Measurements from ENCODE around the gene OLIG1. TPM values are rescaled to one million over a fixed set of nuclear protein-coding genes. Genes with fewer than 3 reads are reported as not detected.

OLIG1 gene
- total RNA-seq, 1 donor: not detected

- H3K4me2 ChIP-seq (ENCODE audit: insufficient read depth, low read length): no peak overlapping the region
- peaks cover 44% of the 10 kb centered on the region for H3K27me3 ChIP-seq (ENCODE audit: insufficient read depth, low read length)
- no peak overlapping the region for H3K4me3 ChIP-seq (ENCODE audit: insufficient read depth, low read length)
- no peaks in the 10 kb centered on the region for H4K20me1 ChIP-seq (ENCODE audit: insufficient read depth, low read length)
- DNase-seq (ENCODE audit: insufficient read length, low spot score, missing footprints): no peak
- H3K36me3 ChIP-seq (ENCODE audit: insufficient read depth, low read length): no peaks in the 10 kb centered on the region
- H2AFZ ChIP-seq (ENCODE audit: low read length): no peak overlapping the region
- no peaks in the 10 kb centered on the region for H3K9me3 ChIP-seq (ENCODE audit: low read depth, low read length)
- no peaks in the 10 kb centered on the region for H3K79me2 ChIP-seq (ENCODE audit: insufficient read depth, low read length)
- H3K4me1 ChIP-seq (ENCODE audit: insufficient read depth, low read length): peaks cover 15% of the 10 kb centered on the region
- TF ChIP-seq CTCF (IDR thresholded peaks at IDR 0.05; ENCODE audit: extremely low read depth, low read depth, low read length): no peak
- H3K27ac ChIP-seq (ENCODE audit: low read depth, low read length): no peak overlapping the region
These were observed 23.5 kb upstream of the OLIG1 start for GRCh38 chr21:33046455-33046854.

GRCh38 chr21:33047231-33047630, 22.7 kb upstream of the OLIG1 start:
- Histone ChIP-seq H3K27ac (ENCODE audit: low read depth, low read length) (no peak overlapping the region), H3K4me1 (ENCODE audit: insufficient read depth, low read length) (peaks cover 12% of the 10 kb centered on the region), H3K4me2 (ENCODE audit: insufficient read depth, low read length) (no peak overlapping the region), H3K27me3 (ENCODE audit: insufficient read depth, low read length) (peaks cover 50% of the 10 kb centered on the region), H2AFZ (ENCODE audit: low read length) (no peak overlapping the region), H3K79me2 (ENCODE audit: insufficient read depth, low read length) (no peaks in the 10 kb centered on the region), H3K36me3 (ENCODE audit: insufficient read depth, low read length) (no peaks in the 10 kb centered on the region), H3K4me3 (ENCODE audit: insufficient read depth, low read length) (no peak overlapping the region), H3K9me3 (ENCODE audit: low read depth, low read length) (no peaks in the 10 kb centered on the region), H4K20me1 (ENCODE audit: insufficient read depth, low read length) (no peaks in the 10 kb centered on the region)
- TF ChIP-seq CTCF (IDR thresholded peaks at IDR 0.05; ENCODE audit: extremely low read depth, low read depth, low read length): no peak
- peak; percentile 89 for DNase-seq (ENCODE audit: insufficient read length, low spot score, missing footprints)

- no peaks in the 10 kb centered on the region for H4K20me1 ChIP-seq (ENCODE audit: insufficient read depth, low read length)
- DNase-seq (ENCODE audit: insufficient read length, low spot score, missing footprints): no peak
- TF ChIP-seq CTCF (IDR thresholded peaks at IDR 0.05; ENCODE audit: extremely low read depth, low read depth, low read length): no peak
- no peak overlapping the region for H2AFZ ChIP-seq (ENCODE audit: low read length)
- no peaks in the 10 kb centered on the region for H3K36me3 ChIP-seq (ENCODE audit: insufficient read depth, low read length)
- H3K9me3 ChIP-seq (ENCODE audit: low read depth, low read length): no peaks in the 10 kb centered on the region
- H3K4me2 ChIP-seq (ENCODE audit: insufficient read depth, low read length): no peak overlapping the region
- no peak overlapping the region for H3K27ac ChIP-seq (ENCODE audit: low read depth, low read length)
- H3K79me2 ChIP-seq (ENCODE audit: insufficient read depth, low read length): no peaks in the 10 kb centered on the region
- no peak overlapping the region for H3K4me3 ChIP-seq (ENCODE audit: insufficient read depth, low read length)
- no peaks in the 10 kb centered on the region for H3K4me1 ChIP-seq (ENCODE audit: insufficient read depth, low read length)
- H3K27me3 ChIP-seq (ENCODE audit: insufficient read depth, low read length): peaks cover 62% of the 10 kb centered on the region
These were observed 18.0 kb upstream of the OLIG1 start for GRCh38 chr21:33051925-33052324.

GRCh38 chr21:33053951-33054350, 16.0 kb upstream of the OLIG1 start:
- no peaks in the 10 kb centered on the region for H3K36me3 ChIP-seq (ENCODE audit: insufficient read depth, low read length)
- no peaks in the 10 kb centered on the region for H4K20me1 ChIP-seq (ENCODE audit: insufficient read depth, low read length)
- peaks cover 53% of the 10 kb centered on the region for H3K27me3 ChIP-seq (ENCODE audit: insufficient read depth, low read length)
- no peak overlapping the region for H3K4me3 ChIP-seq (ENCODE audit: insufficient read depth, low read length)
- no peak overlapping the region for H3K4me2 ChIP-seq (ENCODE audit: insufficient read depth, low read length)
- DNase-seq (ENCODE audit: insufficient read length, low spot score, missing footprints): no peak
- no peaks in the 10 kb centered on the region for H3K9me3 ChIP-seq (ENCODE audit: low read depth, low read length)
- TF ChIP-seq CTCF (IDR thresholded peaks at IDR 0.05; ENCODE audit: extremely low read depth, low read depth, low read length): no peak
- H2AFZ ChIP-seq (ENCODE audit: low read length): no peak overlapping the region
- no peaks in the 10 kb centered on the region for H3K79me2 ChIP-seq (ENCODE audit: insufficient read depth, low read length)
- H3K27ac ChIP-seq (ENCODE audit: low read depth, low read length): no peak overlapping the region
- H3K4me1 ChIP-seq (ENCODE audit: insufficient read depth, low read length): no peaks in the 10 kb centered on the region

All from osteoblast (primary cell).